Measurements from ENCODE around the gene PAGR1. TPM values are rescaled to one million over a fixed set of nuclear protein-coding genes. Genes with fewer than 3 reads are reported as not detected.
A peak's percentile ranks its signal among the peaks of the same experiment; 100 is the strongest.

Gene PAGR1
- total and polyA plus RNA-seq, 2 donors (not counting 1 experiment from before 2014, with no cell fraction given) = 17.8 to 28.4 TPM

DNA sequence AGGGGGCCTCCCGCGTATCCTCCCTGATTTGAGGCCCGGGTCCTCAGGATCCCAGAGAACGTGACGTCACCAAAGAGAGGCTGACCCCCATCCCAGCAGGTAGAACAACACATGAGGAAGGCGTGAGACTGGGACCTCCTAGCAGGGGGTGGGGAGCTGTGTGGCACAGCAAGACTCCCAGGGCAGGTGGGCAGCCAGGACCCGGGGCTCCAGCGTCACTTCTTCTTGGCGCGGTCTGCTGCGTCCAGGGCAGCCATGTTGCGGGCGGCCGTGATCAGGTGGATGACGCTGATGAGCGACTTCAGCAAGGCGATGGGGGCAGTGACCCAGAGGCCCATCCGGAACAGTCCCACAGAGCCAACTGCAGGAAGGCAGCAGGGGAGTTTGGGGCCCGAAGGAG lies 43.0 kb downstream of the PAGR1 start:
- Histone ChIP-seq H3K27me3 (replicated peaks in 1 of 4; ENCODE audit: control extremely low read depth in 1 of 4, control insufficient read depth in 3 of 4, insufficient read depth in 4 of 4, low read length in 3 of 4) (no peaks in the 10 kb centered on the region), H3K27ac (ENCODE audit: low read length in 2 of 2) (no peak overlapping the region), H3K9ac (ENCODE audit: low read length) (no peak overlapping the region), H3K36me3 (replicated peaks in 1 of 2; ENCODE audit: control extremely low read depth in 1 of 2, control insufficient read depth in 1 of 2, extremely low read depth in 1 of 2, insufficient read depth in 2 of 2, low read length in 1 of 2) (peaks cover 4 to 25% of the 10 kb centered on the region in 2 experiments), H3K79me2 (ENCODE audit: control insufficient read depth, insufficient read depth, low read length) (peaks cover 16% of the 10 kb centered on the region), H2AFZ (ENCODE audit: insufficient read depth, low read depth, low read length, poor library complexity, severe bottlenecking) (no peak overlapping the region), H3K4me3 (ENCODE audit: control extremely low read depth in 1 of 5, extremely low read depth in 1 of 5, insufficient read depth in 1 of 5, low read depth in 2 of 5, low read length in 4 of 5) (no peak overlapping the region), H4K20me1 (ENCODE audit: control insufficient read depth, insufficient read depth, low read length, poor library complexity, severe bottlenecking) (peaks cover 8% of the 10 kb centered on the region), H3K4me1 (ENCODE audit: control insufficient read depth in 2 of 2, insufficient read depth in 2 of 2, low read length in 2 of 2) (peaks cover 14 to 19% of the 10 kb centered on the region in 2 donors), H3K9me3 (ENCODE audit: control extremely low read depth in 1 of 3, control insufficient read depth in 2 of 3, insufficient read depth in 1 of 3, low read length in 2 of 3) (peaks cover 0 to 4% (median 0%) of the 10 kb centered on the region in 3 donors), H3K4me2 (replicated peaks; ENCODE audit: low read depth, low read length, poor library complexity, severe bottlenecking) (no peak overlapping the region)
- Mint-ChIP-seq H3K4me1 (peaks cover 21% of the 10 kb centered on the region), H3K4me3 (no peak overlapping the region), H3K9me3 (ENCODE audit: insufficient read depth) (no peaks in the 10 kb centered on the region), H3K27ac (no peak overlapping the region), H3K27me3 (no peaks in the 10 kb centered on the region)
- ChIA-PET CTCF (interaction anchor here (3.6 kb wide), 1 partner anchor 11 kb away, joined by 15 read pairs; no protein-coding TSS in a partner anchor), POLR2A (interaction anchor here (0.6 kb wide), 1 partner anchor 26 kb away, joined by 5 read pairs; no protein-coding TSS in a partner anchor)
- WGBS (ENCODE audit: insufficient coverage) = 98% methylated on average over 18 of the region's 19 CpGs
- intact Hi-C loops (cut with micrococcal nuclease) = no loop called here
- DNase-seq (no peak), ATAC-seq (ENCODE audit: low read depth) (no peak)
- TF ChIP-seq EZH2 (IDR thresholded peaks at IDR 0.05; ENCODE audit: borderline replicate concordance, insufficient read depth, low read depth, low read length, poor library complexity, severe bottlenecking) = no peak
- TF ChIP-seq, protein P1, sequence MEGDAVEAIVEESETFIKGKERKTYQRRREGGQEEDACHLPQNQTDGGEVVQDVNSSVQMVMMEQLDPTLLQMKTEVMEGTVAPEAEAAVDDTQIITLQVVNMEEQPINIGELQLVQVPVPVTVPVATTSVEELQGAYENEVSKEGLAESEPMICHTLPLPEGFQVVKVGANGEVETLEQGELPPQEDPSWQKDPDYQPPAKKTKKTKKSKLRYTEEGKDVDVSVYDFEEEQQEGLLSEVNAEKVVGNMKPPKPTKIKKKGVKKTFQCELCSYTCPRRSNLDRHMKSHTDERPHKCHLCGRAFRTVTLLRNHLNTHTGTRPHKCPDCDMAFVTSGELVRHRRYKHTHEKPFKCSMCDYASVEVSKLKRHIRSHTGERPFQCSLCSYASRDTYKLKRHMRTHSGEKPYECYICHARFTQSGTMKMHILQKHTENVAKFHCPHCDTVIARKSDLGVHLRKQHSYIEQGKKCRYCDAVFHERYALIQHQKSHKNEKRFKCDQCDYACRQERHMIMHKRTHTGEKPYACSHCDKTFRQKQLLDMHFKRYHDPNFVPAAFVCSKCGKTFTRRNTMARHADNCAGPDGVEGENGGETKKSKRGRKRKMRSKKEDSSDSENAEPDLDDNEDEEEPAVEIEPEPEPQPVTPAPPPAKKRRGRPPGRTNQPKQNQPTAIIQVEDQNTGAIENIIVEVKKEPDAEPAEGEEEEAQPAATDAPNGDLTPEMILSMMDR (IDR thresholded peaks at IDR 0.05) = no peak

DNA sequence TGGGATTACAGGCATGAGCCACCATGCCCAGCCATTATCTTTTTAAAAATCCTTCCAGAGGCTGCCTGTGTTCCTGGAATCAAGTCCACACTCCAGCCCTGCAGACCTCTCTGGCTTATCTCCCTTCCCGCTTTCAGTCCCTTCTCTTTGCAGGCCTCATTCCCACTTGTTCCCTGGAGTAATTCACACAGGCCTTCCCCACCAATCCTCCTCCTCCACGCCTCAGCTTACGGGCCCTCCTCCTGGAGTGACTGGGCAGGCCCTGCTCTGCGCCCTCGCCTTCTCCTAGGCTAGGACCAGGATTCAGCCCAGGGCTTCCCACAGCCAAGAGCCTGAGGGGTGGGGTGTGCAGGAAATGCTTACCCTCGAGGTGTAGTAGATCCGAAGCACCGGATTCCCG lies 44.3 kb downstream of the PAGR1 start:
- ChIA-PET CTCF (interaction anchor here (0.5 kb wide), 1 partner anchor 11 kb away, joined by 3 read pairs; no protein-coding TSS in a partner anchor), POLR2A (interaction anchor here (0.6 kb wide), 1 partner anchor 54 kb away, joined by 4 read pairs; the partner anchor contains the start of gene MAZ)
- 96% methylated on average over 7 of the region's 9 CpGs for WGBS (ENCODE audit: insufficient coverage)
- ATAC-seq (ENCODE audit: low read depth) (no peak), DNase-seq (no peak)
- Mint-ChIP-seq H3K27ac (no peak overlapping the region), H3K9me3 (ENCODE audit: insufficient read depth) (no peaks in the 10 kb centered on the region), H3K4me1 (peaks cover 21% of the 10 kb centered on the region), H3K27me3 (no peaks in the 10 kb centered on the region), H3K4me3 (peak overlapping the region; percentile 96)
- Histone ChIP-seq H3K9me3 (ENCODE audit: control extremely low read depth in 1 of 3, control insufficient read depth in 2 of 3, insufficient read depth in 1 of 3, low read length in 2 of 3) (peaks cover 0 to 4% (median 0%) of the 10 kb centered on the region in 3 donors), H3K4me3 (ENCODE audit: control extremely low read depth in 1 of 5, extremely low read depth in 1 of 5, insufficient read depth in 1 of 5, low read depth in 2 of 5, low read length in 4 of 5) (no peak overlapping the region), H4K20me1 (ENCODE audit: control insufficient read depth, insufficient read depth, low read length, poor library complexity, severe bottlenecking) (peaks cover 8% of the 10 kb centered on the region), H3K79me2 (ENCODE audit: control insufficient read depth, insufficient read depth, low read length) (peaks cover 16% of the 10 kb centered on the region), H3K27me3 (replicated peaks in 1 of 4; ENCODE audit: control extremely low read depth in 1 of 4, control insufficient read depth in 3 of 4, insufficient read depth in 4 of 4, low read length in 3 of 4) (no peaks in the 10 kb centered on the region), H3K9ac (ENCODE audit: low read length) (no peak overlapping the region), H3K4me2 (replicated peaks; ENCODE audit: low read depth, low read length, poor library complexity, severe bottlenecking) (no peak overlapping the region), H3K36me3 (replicated peaks in 1 of 2; ENCODE audit: control extremely low read depth in 1 of 2, control insufficient read depth in 1 of 2, extremely low read depth in 1 of 2, insufficient read depth in 2 of 2, low read length in 1 of 2) (peaks cover 4 to 25% of the 10 kb centered on the region in 2 experiments), H3K4me1 (ENCODE audit: control insufficient read depth in 2 of 2, insufficient read depth in 2 of 2, low read length in 2 of 2) (peaks cover 14 to 19% of the 10 kb centered on the region in 2 donors), H2AFZ (ENCODE audit: insufficient read depth, low read depth, low read length, poor library complexity, severe bottlenecking) (no peak overlapping the region), H3K27ac (ENCODE audit: low read length in 2 of 2) (no peak overlapping the region)
- intact Hi-C loops (cut with micrococcal nuclease) = loop anchor here (5.0 to 10.0 kb wide), 2 partner anchors 113 to 535 kb away; partner anchors contain the start of genes C16orf54 and ZNF48
- TF ChIP-seq, protein P1 (IDR thresholded peaks at IDR 0.05) = no peak
- no peak for TF ChIP-seq EZH2 (IDR thresholded peaks at IDR 0.05; ENCODE audit: borderline replicate concordance, insufficient read depth, low read depth, low read length, poor library complexity, severe bottlenecking)
